ENCODE results near the gene SPON1.
"Not testable (repeated sequence)": the region's sequence is repeated elsewhere in the genome, so short reads cannot be mapped to it uniquely, and the experiment has no call there.

The SPON1 gene

DNA sequence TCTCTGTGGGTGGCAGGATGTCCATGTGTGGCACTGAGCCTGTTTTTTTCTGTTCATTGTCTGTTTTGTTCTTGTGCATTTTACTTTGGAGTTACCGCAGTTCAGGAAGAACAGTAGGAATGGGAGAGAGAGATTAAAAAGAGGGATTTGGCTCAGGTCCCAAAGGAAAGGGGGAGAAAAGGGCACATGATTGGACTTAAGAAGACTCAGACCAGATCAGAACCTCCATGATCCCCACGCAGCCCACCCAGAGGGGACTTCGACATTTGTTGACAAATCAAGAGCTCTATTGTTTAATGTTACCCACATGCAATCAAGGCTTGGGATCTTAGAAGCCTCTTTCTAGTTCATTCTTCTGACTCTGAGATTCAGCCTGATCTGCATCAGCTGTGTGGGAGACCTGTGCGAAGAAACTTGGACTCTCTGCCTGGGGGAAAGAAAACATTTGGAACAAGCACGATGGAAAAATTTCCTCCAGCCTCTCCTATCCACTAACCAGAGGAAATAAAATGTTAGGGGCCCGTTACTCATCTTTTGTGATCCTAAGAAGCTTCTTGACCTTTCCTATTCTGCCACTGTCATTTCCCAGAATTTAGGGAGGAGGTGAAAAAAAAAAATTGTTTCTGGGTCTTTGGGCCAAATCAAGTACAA, 119.2 kb downstream of the SPON1 start:
- no peak overlapping the region for H3K9ac ChIP-seq (ENCODE audit: low read length)
- H3K4me3 ChIP-seq (ENCODE audit: insufficient read depth, low read length, poor library complexity, severe bottlenecking) = no peak overlapping the region
- no peaks in the 10 kb centered on the region for H3F3A ChIP-seq (ENCODE audit: insufficient read depth)
- TF ChIP-seq, protein P1, sequence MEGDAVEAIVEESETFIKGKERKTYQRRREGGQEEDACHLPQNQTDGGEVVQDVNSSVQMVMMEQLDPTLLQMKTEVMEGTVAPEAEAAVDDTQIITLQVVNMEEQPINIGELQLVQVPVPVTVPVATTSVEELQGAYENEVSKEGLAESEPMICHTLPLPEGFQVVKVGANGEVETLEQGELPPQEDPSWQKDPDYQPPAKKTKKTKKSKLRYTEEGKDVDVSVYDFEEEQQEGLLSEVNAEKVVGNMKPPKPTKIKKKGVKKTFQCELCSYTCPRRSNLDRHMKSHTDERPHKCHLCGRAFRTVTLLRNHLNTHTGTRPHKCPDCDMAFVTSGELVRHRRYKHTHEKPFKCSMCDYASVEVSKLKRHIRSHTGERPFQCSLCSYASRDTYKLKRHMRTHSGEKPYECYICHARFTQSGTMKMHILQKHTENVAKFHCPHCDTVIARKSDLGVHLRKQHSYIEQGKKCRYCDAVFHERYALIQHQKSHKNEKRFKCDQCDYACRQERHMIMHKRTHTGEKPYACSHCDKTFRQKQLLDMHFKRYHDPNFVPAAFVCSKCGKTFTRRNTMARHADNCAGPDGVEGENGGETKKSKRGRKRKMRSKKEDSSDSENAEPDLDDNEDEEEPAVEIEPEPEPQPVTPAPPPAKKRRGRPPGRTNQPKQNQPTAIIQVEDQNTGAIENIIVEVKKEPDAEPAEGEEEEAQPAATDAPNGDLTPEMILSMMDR (IDR thresholded peaks at IDR 0.05; ENCODE audit: insufficient read depth, low read length, poor library complexity, severe bottlenecking) = no peak
- TF ChIP-seq EZH2phosphoT487 (conservative IDR thresholded peaks at IDR 0.05; ENCODE audit: low read length) = no peak
- H3K36me3 ChIP-seq (ENCODE audit: low read length) = no peaks in the 10 kb centered on the region
- H3K9me3 ChIP-seq (ENCODE audit: insufficient read depth, low read length) = no peaks in the 10 kb centered on the region
- no peaks in the 10 kb centered on the region; the same call in 1 of the 2 replicates for H3K27me3 ChIP-seq (ENCODE audit: low read length)
- H4K20me1 ChIP-seq (ENCODE audit: low read depth, low read length) = no peaks in the 10 kb centered on the region
- H3K27ac ChIP-seq (ENCODE audit: low read depth, low read length) = no peak overlapping the region
- H3K4me2 ChIP-seq (ENCODE audit: low read depth, low read length, poor library complexity, severe bottlenecking) = no peak overlapping the region
- H3K79me2 ChIP-seq (ENCODE audit: insufficient read depth, low read length) = no peaks in the 10 kb centered on the region
- no peaks in the 10 kb centered on the region for H3K9me2 ChIP-seq (replicated peaks; ENCODE audit: insufficient read depth, low read length)
- no peak overlapping the region for H2AFZ ChIP-seq (ENCODE audit: low read depth, low read length, severe bottlenecking)

DNA sequence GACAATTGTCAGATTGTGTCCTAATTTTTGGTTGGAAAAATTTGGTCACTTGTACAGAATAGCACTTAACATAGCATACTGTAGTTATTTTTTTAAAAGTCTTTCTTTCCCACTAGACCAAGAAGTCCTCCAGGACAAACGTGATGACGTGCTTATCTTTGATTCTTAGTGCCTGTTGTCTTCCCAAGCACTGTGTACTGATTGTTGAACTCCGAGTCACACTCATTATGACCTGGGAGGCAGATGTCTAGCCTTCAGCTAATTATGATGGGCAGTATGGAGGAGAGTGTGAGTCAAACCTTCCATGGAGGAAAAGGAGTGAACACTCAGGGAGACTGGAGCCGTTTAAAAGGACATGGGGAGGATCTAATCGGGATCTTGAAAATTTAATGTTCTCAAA, 119.8 kb downstream of the SPON1 start:
- Histone ChIP-seq H3K27me3 (ENCODE audit: low read length) (no peaks in the 10 kb centered on the region; the same call in 1 of the 2 replicates), H3K4me3 (ENCODE audit: insufficient read depth, low read length, poor library complexity, severe bottlenecking) (no peak overlapping the region), H3K4me2 (ENCODE audit: low read depth, low read length, poor library complexity, severe bottlenecking) (no peak overlapping the region), H3K9ac (ENCODE audit: low read length) (no peak overlapping the region), H3K36me3 (ENCODE audit: low read length) (no peaks in the 10 kb centered on the region), H3K9me2 (replicated peaks; ENCODE audit: insufficient read depth, low read length) (no peaks in the 10 kb centered on the region), H3K79me2 (ENCODE audit: insufficient read depth, low read length) (no peaks in the 10 kb centered on the region), H2AFZ (ENCODE audit: low read depth, low read length, severe bottlenecking) (no peak overlapping the region), H3F3A (ENCODE audit: insufficient read depth) (no peaks in the 10 kb centered on the region), H4K20me1 (ENCODE audit: low read depth, low read length) (no peaks in the 10 kb centered on the region), H3K27ac (ENCODE audit: low read depth, low read length) (no peak overlapping the region), H3K9me3 (ENCODE audit: insufficient read depth, low read length) (no peaks in the 10 kb centered on the region)
- TF ChIP-seq EZH2phosphoT487 (conservative IDR thresholded peaks at IDR 0.05; ENCODE audit: low read length) = no peak
- TF ChIP-seq, protein P1 (IDR thresholded peaks at IDR 0.05; ENCODE audit: insufficient read depth, low read length, poor library complexity, severe bottlenecking) = no peak

DNA sequence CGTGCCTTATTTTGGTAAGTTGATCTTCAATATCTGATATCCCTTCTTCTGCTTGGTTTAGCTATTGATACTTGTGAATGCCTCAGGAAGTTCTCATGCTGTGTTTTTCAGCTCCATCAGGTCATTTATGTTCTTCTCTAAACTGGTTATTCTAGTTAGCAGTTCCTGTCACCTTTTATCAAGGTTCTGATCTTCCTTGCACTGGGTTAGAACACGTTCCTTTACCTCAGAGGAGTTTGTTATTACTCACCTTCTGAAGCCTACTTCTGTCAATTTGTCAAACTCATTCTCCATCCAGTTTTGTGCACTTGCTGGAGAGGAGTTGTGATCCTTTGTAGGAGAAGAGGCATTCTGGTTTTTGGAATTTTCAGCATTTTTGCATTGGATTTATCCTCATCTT, 126.3 kb downstream of the SPON1 start:
- not testable (repeated sequence) for H3F3A ChIP-seq (ENCODE audit: insufficient read depth); H3K4me2 ChIP-seq (ENCODE audit: low read depth, low read length, poor library complexity, severe bottlenecking); H3K4me3 ChIP-seq (ENCODE audit: insufficient read depth, low read length, poor library complexity, severe bottlenecking); H3K27ac ChIP-seq (ENCODE audit: low read depth, low read length); H3K9ac ChIP-seq (ENCODE audit: low read length); H3K9me3 ChIP-seq (ENCODE audit: insufficient read depth, low read length); H3K79me2 ChIP-seq (ENCODE audit: insufficient read depth, low read length); H3K36me3 ChIP-seq (ENCODE audit: low read length); H2AFZ ChIP-seq (ENCODE audit: low read depth, low read length, severe bottlenecking); H4K20me1 ChIP-seq (ENCODE audit: low read depth, low read length); H3K9me2 ChIP-seq (replicated peaks; ENCODE audit: insufficient read depth, low read length); H3K27me3 ChIP-seq (ENCODE audit: low read length)

DNA sequence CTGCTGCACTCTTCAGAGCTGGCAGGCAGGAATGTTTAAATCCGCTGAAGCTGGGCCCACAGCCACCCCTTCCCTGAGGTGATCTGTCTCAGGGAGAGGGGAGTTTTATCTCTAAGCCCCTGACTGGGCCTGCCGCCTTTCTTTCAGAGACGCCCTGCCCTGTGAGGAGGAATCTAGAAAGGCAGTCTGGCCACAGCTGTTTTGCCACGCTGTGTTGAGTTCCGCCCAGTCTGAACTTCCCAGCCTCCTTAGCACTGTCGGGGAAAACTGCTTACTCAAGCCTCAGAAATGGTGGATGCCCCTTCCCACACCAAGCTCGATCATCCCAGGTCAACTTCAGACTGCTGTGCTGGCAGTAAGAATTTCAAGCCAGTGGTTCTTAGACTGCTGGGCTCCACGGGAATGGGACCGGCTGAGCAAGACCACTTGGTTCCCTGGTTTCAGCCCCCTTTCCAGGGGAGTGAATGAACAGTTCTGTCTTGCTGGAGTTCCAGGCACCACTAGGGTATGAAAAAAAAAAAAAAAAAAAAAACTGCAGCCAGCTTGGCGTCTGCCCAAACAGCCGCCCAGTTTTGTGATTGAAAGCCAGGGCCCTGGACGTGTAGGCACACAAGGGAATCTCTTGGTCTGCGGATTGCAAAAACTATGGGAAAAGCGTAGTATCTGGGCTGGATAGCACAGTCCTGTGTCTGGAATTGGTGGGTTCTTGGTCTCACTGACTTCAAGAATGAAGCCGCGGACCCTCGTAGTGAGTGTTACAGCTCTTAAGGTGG, 127.4 kb downstream of the SPON1 start:
- no peaks in the 10 kb centered on the region for H3K9me2 ChIP-seq (replicated peaks; ENCODE audit: insufficient read depth, low read length)
- no peaks in the 10 kb centered on the region for H3K79me2 ChIP-seq (ENCODE audit: insufficient read depth, low read length)
- H3K4me3 ChIP-seq (ENCODE audit: insufficient read depth, low read length, poor library complexity, severe bottlenecking) = no peak overlapping the region
- H3K27me3 ChIP-seq (ENCODE audit: low read length) = no peaks in the 10 kb centered on the region; the same call in 1 of the 2 replicates
- H4K20me1 ChIP-seq (ENCODE audit: low read depth, low read length) = no peaks in the 10 kb centered on the region
- no peak overlapping the region for H2AFZ ChIP-seq (ENCODE audit: low read depth, low read length, severe bottlenecking)
- TF ChIP-seq, protein P1 (IDR thresholded peaks at IDR 0.05; ENCODE audit: insufficient read depth, low read length, poor library complexity, severe bottlenecking) = no peak
- no peak for TF ChIP-seq EZH2phosphoT487 (conservative IDR thresholded peaks at IDR 0.05; ENCODE audit: low read length)
- no peak overlapping the region for H3K27ac ChIP-seq (ENCODE audit: low read depth, low read length)
- H3F3A ChIP-seq (ENCODE audit: insufficient read depth) = no peaks in the 10 kb centered on the region
- H3K36me3 ChIP-seq (ENCODE audit: low read length) = no peaks in the 10 kb centered on the region
- H3K9ac ChIP-seq (ENCODE audit: low read length) = no peak overlapping the region
- no peak overlapping the region for H3K4me2 ChIP-seq (ENCODE audit: low read depth, low read length, poor library complexity, severe bottlenecking)
- H3K9me3 ChIP-seq (ENCODE audit: insufficient read depth, low read length) = no peaks in the 10 kb centered on the region

DNA sequence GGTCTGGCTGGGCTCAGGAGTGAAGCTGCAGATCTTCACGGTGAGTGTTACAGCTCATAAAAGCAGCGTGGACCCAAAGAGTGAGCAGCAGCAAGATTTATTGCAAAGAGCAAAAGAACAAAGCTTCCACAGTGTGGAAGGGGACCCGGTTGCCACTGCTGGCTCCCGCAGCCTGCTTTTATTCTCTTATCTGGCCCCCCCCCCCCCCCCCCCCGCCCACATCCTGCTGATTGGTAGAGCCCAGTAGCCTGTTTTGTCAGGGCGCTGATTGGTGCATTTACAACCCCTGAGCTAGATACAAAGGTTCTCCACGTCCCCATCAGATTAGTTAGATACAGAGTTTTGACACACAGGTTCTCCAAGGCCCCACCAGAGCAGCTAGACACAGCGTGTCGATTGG, 128.1 kb downstream of the SPON1 start:
- not testable (repeated sequence) for H3K9me2 ChIP-seq (replicated peaks; ENCODE audit: insufficient read depth, low read length); H4K20me1 ChIP-seq (ENCODE audit: low read depth, low read length); H3K27me3 ChIP-seq (ENCODE audit: low read length); H3K79me2 ChIP-seq (ENCODE audit: insufficient read depth, low read length); H3K9ac ChIP-seq (ENCODE audit: low read length); H3F3A ChIP-seq (ENCODE audit: insufficient read depth); H3K4me3 ChIP-seq (ENCODE audit: insufficient read depth, low read length, poor library complexity, severe bottlenecking); H2AFZ ChIP-seq (ENCODE audit: low read depth, low read length, severe bottlenecking); H3K36me3 ChIP-seq (ENCODE audit: low read length); H3K4me2 ChIP-seq (ENCODE audit: low read depth, low read length, poor library complexity, severe bottlenecking); H3K27ac ChIP-seq (ENCODE audit: low read depth, low read length); H3K9me3 ChIP-seq (ENCODE audit: insufficient read depth, low read length)
